Hepatocyte (in vitro differentiated cells): Measurements from ENCODE around the gene YWHAG. TPM values are rescaled to one million over a fixed set of nuclear protein-coding genes. Genes with fewer than 3 reads are reported as not detected.

Experiments used
- DNase-seq: peaks from one replicate; pipeline ENCODE4 v3.0.0-alpha.2; 2016; ENCODE audit warnings: low spot score
- H2AFZ ChIP-seq: fragments of 200-600 bp; sonication (generic); 2 replicates; pipeline ENCODE4 v1.6.0; 2016; ENCODE audit warnings: antibody characterized with exemption, mild to moderate bottlenecking
- H3K27ac ChIP-seq: fragments of 200-600 bp; sonication (generic); 2 replicates; pipeline ENCODE4 v1.5.1; 2016; ENCODE audit warnings: mild to moderate bottlenecking
- H3K27me3 ChIP-seq: fragments of 200-600 bp; sonication (generic); 2 replicates; pipeline ENCODE4 v1.6.1; 2016
- H3K36me3 ChIP-seq: fragments of 200-600 bp; sonication (generic); replicated peaks from 2 replicates; pipeline ENCODE4 v1.5.1; 2016; ENCODE audit warnings: low read depth; ENCODE audit not compliant: insufficient read depth
- H3K4me1 ChIP-seq: fragments of 200-600 bp; sonication (generic); 2 replicates; pipeline ENCODE4 v1.5.1; 2016; ENCODE audit warnings: mild to moderate bottlenecking, moderate library complexity; ENCODE audit not compliant: insufficient read depth
- H3K4me2 ChIP-seq: fragments of 200-600 bp; sonication (generic); 2 replicates; pipeline ENCODE4 v1.6.0; 2016
- H3K4me3 ChIP-seq: fragments of 200-600 bp; sonication (generic); 2 replicates; pipeline ENCODE4 v1.5.1; 2016; ENCODE audit warnings: mild to moderate bottlenecking
- H3K79me2 ChIP-seq: fragments of 200-600 bp; sonication (generic); 2 replicates; pipeline ENCODE4 v1.6.0; 2017; ENCODE audit warnings: mild to moderate bottlenecking
- H3K9me2 ChIP-seq: fragments of 200-600 bp; sonication (generic); replicated peaks from 2 replicates; pipeline ENCODE4 v1.6.0; 2017; ENCODE audit warnings: mild to moderate bottlenecking; ENCODE audit not compliant: insufficient read depth
- H3K9me3 ChIP-seq: fragments of 200-600 bp; sonication (generic); 2 replicates; pipeline ENCODE4 v1.5.1; 2016; ENCODE audit warnings: low read depth, mild to moderate bottlenecking
- H4K20me1 ChIP-seq: fragments of 200-600 bp; sonication (generic); 2 replicates; pipeline ENCODE4 v1.6.0; 2016; ENCODE audit warnings: mild to moderate bottlenecking; ENCODE audit not compliant: insufficient read depth, poor library complexity, severe bottlenecking
- EZH2 ChIP-seq: fragments of 200-600 bp; sonication (generic); IDR thresholded peaks from 2 replicates; pipeline ENCODE4 v1.6.1; 2016; ENCODE audit warnings: antibody characterized with exemption, mild to moderate bottlenecking, borderline replicate concordance
- EZH2phosphoT487 ChIP-seq: fragments of 200-600 bp; sonication (generic); IDR thresholded peaks from one replicate; pipeline ENCODE4 v1.6.1; 2018; ENCODE audit warnings: antibody characterized with exemption, mild to moderate bottlenecking, low read depth, moderate library complexity; ENCODE audit not compliant: unreplicated experiment, severe bottlenecking
- WGBS: methylation state at CpG from one replicate; pipeline ENCODE4 v1.1.6; 2016; ENCODE audit warnings: low lambda C conversion rate; ENCODE audit errors: missing lambda C conversion rate; 5-methylcytosine and 5-hydroxymethylcytosine counted together
- polyA plus RNA-seq: library from polyadenylated mRNA; unstranded; fragments of >200 nt; fragmentation: Nextera tagmentation; extraction: Ambion mirVana; gene quantifications from 2 replicates; pipeline ENCODE4 v1.2.1, GENCODE V29; 2016
- total RNA-seq: library from RNA; depleted of rRNA; stranded (reverse); fragments of >200 nt; gene quantifications from 2 replicates; pipeline ENCODE4 v1.2.3, GENCODE V29; 2014
- TF ChIP-seq, protein P1 (sequence below): fragments of 200-600 bp; sonication (generic); IDR thresholded peaks from 2 replicates; pipeline ENCODE4 v1.5.1; 2016; ENCODE audit warnings: antibody characterized with exemption, mild to moderate bottlenecking; ENCODE audit not compliant: poor library complexity

YWHAG gene
- total and polyA plus RNA-seq, 2 experiments from 2014 or later, result 17.2 to 117 TPM

DNA sequence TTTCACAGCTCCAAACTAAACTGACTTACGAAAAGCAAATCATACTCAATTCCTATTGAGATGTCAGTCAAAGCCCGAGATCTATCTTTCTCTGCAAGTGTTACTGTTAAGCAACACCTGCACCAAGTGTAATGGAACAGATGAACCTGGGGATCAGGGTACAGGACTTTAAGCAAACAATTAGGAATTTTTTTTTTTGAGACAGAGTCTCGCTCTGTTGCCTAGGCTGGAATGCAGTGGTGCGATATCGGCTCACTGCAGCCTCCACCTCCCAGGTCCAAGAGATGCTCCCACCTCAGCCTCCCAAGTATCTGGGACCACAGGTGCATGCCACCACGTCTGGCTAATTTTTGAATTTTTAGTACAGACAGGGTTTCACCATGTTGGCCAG is 14.9 kb downstream of the YWHAG start:
- H3K4me1 ChIP-seq, result peaks cover 8% of the 10 kb centered on the region
- H4K20me1 ChIP-seq, result peaks cover 73% of the 10 kb centered on the region
- peaks cover 98% of the 10 kb centered on the region for H3K79me2 ChIP-seq
- no peak for DNase-seq
- H2AFZ ChIP-seq, result no peak overlapping the region
- H3K9me2 ChIP-seq, result no peaks in the 10 kb centered on the region
- no peaks in the 10 kb centered on the region for H3K36me3 ChIP-seq
- no peak overlapping the region for H3K27ac ChIP-seq
- WGBS, result 90% methylated on average over 6 of the region's 6 CpGs
- TF ChIP-seq EZH2 (no peak), EZH2phosphoT487 (no peak)
- TF ChIP-seq, protein P1, sequence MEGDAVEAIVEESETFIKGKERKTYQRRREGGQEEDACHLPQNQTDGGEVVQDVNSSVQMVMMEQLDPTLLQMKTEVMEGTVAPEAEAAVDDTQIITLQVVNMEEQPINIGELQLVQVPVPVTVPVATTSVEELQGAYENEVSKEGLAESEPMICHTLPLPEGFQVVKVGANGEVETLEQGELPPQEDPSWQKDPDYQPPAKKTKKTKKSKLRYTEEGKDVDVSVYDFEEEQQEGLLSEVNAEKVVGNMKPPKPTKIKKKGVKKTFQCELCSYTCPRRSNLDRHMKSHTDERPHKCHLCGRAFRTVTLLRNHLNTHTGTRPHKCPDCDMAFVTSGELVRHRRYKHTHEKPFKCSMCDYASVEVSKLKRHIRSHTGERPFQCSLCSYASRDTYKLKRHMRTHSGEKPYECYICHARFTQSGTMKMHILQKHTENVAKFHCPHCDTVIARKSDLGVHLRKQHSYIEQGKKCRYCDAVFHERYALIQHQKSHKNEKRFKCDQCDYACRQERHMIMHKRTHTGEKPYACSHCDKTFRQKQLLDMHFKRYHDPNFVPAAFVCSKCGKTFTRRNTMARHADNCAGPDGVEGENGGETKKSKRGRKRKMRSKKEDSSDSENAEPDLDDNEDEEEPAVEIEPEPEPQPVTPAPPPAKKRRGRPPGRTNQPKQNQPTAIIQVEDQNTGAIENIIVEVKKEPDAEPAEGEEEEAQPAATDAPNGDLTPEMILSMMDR, result no peak
- H3K4me2 ChIP-seq, result no peak overlapping the region
- no peaks in the 10 kb centered on the region for H3K27me3 ChIP-seq
- no peak overlapping the region for H3K4me3 ChIP-seq
- H3K9me3 ChIP-seq, result no peaks in the 10 kb centered on the region

DNA sequence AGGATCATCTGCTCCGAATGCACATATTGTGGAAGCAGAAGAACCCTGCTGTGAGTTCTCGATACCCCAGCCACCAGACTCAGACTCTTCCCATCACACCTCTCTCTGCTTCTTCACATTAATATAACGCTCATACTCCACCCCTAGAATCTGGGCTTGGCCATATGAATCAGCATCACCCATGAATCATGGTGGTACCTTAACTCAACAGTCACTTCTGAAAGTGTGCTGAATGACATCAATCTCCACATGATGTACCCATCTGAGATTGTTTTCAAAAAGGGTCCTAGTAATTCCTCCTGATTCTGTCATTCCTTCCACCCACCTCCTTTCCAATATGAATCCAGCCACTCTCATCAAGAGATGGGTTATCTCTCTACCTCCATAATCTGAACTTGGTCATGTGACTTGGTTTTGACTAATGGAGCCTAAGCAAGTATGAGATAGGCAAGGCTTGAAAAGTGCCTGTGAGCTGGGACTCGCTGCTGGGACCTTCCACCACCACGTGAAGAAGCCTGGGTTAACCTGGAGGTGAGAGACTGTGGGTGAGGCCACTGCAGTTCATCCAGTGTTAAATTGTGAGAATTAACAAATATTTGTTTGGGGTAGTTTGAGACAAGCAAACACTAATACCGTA is 15.4 kb downstream of the YWHAG start:
- no peak overlapping the region for H3K4me2 ChIP-seq
- no peaks in the 10 kb centered on the region for H3K27me3 ChIP-seq
- no peak overlapping the region for H3K27ac ChIP-seq
- 89% methylated on average over 6 of the region's 6 CpGs for WGBS
- H3K9me3 ChIP-seq, result no peaks in the 10 kb centered on the region
- TF ChIP-seq EZH2, result no peak
- TF ChIP-seq, protein P1, result no peak
- peaks cover 74% of the 10 kb centered on the region for H4K20me1 ChIP-seq
- no peak overlapping the region for H2AFZ ChIP-seq
- H3K9me2 ChIP-seq, result no peaks in the 10 kb centered on the region
- H3K4me1 ChIP-seq, result peaks cover 8% of the 10 kb centered on the region
- peaks cover 98% of the 10 kb centered on the region for H3K79me2 ChIP-seq
- no peak overlapping the region for H3K4me3 ChIP-seq
- DNase-seq, result no peak
- no peaks in the 10 kb centered on the region for H3K36me3 ChIP-seq

DNA sequence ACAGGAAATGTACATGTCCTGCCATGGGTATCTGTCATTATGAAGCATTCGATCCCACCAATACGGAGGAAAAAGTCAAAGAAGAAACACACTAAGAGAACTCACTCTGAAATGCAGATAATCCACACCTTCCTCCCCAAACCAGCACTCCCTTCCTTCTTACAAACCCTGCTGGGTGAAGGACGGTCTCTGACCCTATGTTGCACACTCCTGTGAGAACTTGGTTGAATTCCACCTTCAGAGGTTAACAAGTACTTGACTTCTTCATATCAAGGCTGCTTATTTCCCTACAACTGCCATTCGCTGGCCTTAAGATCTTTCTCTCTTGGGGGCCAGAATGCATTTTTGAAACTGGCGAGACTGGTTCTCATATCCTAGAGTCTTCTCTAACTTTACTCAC is 16.6 kb downstream of the YWHAG start:
- no peak overlapping the region for H3K4me2 ChIP-seq
- no peaks in the 10 kb centered on the region for H3K9me2 ChIP-seq
- H3K4me3 ChIP-seq, result no peak overlapping the region
- H3K27me3 ChIP-seq, result no peaks in the 10 kb centered on the region
- H3K4me1 ChIP-seq, result peaks cover 8% of the 10 kb centered on the region
- H3K36me3 ChIP-seq, result no peaks in the 10 kb centered on the region
- no peak overlapping the region for H3K27ac ChIP-seq
- WGBS, result 93% methylated on average over 5 of the region's 5 CpGs
- TF ChIP-seq, protein P1, result no peak
- TF ChIP-seq EZH2phosphoT487, result no peak
- no peak for TF ChIP-seq EZH2
- no peak for DNase-seq
- peaks cover 77% of the 10 kb centered on the region for H4K20me1 ChIP-seq
- H3K79me2 ChIP-seq, result peaks cover 98% of the 10 kb centered on the region
- no peaks in the 10 kb centered on the region for H3K9me3 ChIP-seq
- no peak overlapping the region for H2AFZ ChIP-seq
